ENCODE results near the gene PIRT. TPM values are rescaled to one million over a fixed set of nuclear protein-coding genes. Genes with fewer than 3 reads are reported as not detected.

The PIRT gene
- total RNA-seq, 4 donors from 2014 or later = not detected

DNA sequence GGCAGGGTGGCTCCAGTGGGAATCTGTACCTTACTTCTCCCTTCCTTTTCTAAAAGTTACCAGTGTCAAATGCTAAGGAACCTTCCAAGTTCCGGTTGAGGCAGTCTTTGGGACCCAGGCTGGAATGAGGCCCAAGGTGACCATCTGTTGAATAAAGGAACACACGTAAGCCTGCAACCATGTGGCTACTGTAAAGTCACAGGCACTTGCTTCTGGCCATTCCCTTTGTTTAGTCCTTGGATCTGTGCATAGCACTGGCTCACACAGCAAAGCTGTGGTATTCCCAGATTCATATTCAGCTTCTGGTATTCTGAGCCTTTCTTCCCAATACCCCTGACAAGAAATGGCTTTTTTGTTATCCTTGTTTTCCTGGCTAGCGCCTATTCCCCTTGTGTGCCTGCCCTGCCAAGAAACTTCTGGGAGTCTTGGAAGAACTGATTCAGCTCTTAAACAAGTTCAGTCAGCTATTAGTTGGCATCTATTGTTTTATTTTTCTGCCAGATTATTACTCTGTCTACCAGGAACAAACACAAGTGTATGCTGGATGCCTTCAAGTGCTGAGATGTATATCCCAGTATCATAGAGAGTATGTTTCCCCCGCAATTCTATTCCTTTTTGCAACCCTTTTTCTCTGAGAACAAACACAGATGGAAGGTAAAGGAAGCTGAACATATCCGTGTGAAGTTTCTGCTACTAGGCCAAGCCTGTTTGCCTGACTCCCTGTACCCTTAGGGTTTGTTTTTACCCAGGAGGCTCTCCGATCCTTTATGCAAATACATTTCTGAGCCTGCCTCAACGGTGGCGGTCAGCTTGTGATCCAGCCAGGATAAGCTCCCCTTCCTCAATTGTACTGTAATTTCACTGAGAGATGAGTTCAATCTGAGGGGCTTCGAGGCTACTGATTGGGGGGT, 47.1 kb downstream of the PIRT start:
- peaks cover 0 to 17% of the 10 kb centered on the region in 2 donors for H3K4me1 ChIP-seq
- H3K27me3 ChIP-seq = no peaks in the 10 kb centered on the region
- no peak for DNase-seq
- no peak overlapping the region for H3K4me3 ChIP-seq (replicated peaks in 1 of 3)
- 74 to 78% methylated on average over 9 of the region's 9 CpGs for WGBS, 2 donors
- no peak overlapping the region for H3K27ac ChIP-seq
- H3K36me3 ChIP-seq = no peaks in the 10 kb centered on the region
- TF ChIP-seq, protein P1, sequence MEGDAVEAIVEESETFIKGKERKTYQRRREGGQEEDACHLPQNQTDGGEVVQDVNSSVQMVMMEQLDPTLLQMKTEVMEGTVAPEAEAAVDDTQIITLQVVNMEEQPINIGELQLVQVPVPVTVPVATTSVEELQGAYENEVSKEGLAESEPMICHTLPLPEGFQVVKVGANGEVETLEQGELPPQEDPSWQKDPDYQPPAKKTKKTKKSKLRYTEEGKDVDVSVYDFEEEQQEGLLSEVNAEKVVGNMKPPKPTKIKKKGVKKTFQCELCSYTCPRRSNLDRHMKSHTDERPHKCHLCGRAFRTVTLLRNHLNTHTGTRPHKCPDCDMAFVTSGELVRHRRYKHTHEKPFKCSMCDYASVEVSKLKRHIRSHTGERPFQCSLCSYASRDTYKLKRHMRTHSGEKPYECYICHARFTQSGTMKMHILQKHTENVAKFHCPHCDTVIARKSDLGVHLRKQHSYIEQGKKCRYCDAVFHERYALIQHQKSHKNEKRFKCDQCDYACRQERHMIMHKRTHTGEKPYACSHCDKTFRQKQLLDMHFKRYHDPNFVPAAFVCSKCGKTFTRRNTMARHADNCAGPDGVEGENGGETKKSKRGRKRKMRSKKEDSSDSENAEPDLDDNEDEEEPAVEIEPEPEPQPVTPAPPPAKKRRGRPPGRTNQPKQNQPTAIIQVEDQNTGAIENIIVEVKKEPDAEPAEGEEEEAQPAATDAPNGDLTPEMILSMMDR (IDR thresholded peaks at IDR 0.05) = no peak
- TF ChIP-seq POLR2A (IDR thresholded peaks at IDR 0.05) = no peak
- intact Hi-C loops (cut with DNase I) = no loop called here
- H3K9me3 ChIP-seq = no peaks in the 10 kb centered on the region

DNA sequence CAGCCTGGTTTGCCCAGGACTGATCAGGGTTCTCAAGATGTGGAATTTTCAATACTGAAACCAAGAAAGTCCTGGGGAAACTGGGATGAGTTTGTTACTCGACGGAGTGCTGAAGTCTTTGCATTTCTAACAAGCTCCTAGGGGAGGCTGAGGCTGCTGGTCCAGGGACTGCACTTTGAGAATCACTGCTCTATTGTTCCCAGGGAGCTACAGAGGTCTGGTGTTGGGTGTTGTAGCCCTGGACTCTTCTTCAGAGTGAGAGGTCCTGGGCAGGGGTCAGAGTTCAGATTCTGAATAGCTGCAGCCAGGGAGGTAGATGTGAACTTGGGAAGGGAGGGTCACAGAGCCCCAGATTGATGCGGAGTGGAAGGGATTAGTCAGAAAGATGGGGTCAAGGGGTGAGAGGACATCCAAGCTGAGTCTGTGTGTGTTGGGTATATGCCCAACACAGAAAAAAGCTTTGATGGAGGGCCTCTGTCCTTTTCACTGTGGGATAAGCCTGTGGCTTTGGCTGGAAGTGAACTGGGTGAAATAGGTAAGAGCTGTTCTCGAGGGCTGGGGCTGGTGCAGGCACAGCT, 48.1 kb downstream of the PIRT start:
- intact Hi-C loops (cut with DNase I) = no loop called here
- 76 to 83% methylated on average over 4 of the region's 4 CpGs for whole genome bisulfite sequencing, 2 donors
- Histone ChIP-seq H3K27ac (no peak overlapping the region), H3K9me3 (no peaks in the 10 kb centered on the region), H3K4me1 (peaks cover 0 to 17% of the 10 kb centered on the region in 2 donors), H3K27me3 (no peaks in the 10 kb centered on the region), H3K36me3 (no peaks in the 10 kb centered on the region), H3K4me3 (replicated peaks in 1 of 3) (no peak overlapping the region)
- DNase-seq = no peak
- TF ChIP-seq POLR2A (IDR thresholded peaks at IDR 0.05) = no peak
- TF ChIP-seq, protein P1 (IDR thresholded peaks at IDR 0.05) = no peak

DNA sequence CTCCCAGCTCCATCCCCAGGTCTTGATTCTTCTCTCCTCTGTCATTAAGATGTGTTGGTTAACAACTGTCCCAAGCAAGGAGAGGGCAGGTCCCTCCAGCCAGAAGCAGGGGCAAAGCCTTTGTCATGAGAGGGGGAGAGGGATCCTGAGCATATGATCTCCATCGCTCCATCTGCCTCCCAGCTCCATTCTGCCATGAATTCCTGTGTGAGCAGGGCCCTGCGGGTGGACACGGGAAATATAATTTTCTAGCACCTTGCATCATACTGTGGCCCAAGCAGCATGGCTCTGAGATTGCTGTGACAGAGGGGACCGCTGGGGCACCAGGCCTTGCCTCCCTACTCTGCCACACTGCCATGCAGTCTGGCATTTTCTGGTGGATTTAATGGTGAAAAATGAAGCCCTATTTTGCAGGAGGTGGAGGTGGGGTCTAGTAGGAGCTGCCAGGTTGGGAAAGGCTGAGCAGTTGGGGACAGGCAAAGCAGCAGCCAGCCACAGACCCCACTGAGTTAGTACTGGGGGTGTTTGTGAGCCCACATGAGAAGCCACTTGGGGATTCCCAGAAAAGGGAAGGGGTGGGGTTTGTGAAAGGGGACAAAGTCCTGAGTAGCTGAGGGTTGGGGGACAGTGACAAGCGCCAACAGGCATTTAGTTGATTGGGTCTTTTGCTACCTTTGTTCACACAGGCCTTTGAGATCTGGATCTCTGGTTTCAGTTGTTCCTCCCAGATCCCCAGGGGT, 50.4 kb downstream of the PIRT start:
- Histone ChIP-seq H3K27me3 (no peaks in the 10 kb centered on the region), H3K4me3 (replicated peaks in 1 of 3) (no peak overlapping the region), H3K36me3 (no peaks in the 10 kb centered on the region), H3K27ac (no peak overlapping the region), H3K9me3 (no peaks in the 10 kb centered on the region), H3K4me1 (peaks cover 0 to 10% of the 10 kb centered on the region in 2 donors)
- intact Hi-C loops (cut with DNase I) = no loop called here
- TF ChIP-seq POLR2A (IDR thresholded peaks at IDR 0.05) = no peak
- TF ChIP-seq, protein P1 (IDR thresholded peaks at IDR 0.05) = no peak
- no peak for DNase-seq
- WGBS, 2 donors = 93% methylated on average over 5 of the region's 5 CpGs

DNA sequence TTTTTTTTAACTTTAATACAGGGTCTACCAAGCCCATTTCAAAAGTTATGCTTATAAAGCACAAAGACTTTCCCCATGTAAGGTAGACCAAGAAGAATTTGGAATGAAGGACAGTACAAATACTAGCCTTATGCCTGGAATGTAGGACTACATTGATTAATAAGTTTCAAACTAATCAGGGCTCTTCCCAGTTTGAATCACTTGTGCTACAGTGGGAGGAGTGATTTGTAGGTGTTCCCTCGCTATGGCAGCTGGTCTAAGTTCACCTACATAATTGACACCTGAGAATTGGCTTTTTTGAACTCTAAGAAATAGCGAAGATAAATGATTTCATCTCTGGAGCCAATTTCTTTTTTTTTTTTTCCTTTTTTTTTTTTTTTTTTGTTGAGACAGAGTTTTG, 52.6 kb downstream of the PIRT start:
- no peak for DNase-seq
- WGBS, 2 donors = 96 to 98% methylated on average over 2 of the region's 2 CpGs
- Histone ChIP-seq H3K36me3 (no peaks in the 10 kb centered on the region), H3K4me3 (replicated peaks in 1 of 3) (no peak overlapping the region), H3K4me1 (peaks cover 0 to 8% of the 10 kb centered on the region in 2 donors), H3K27ac (no peak overlapping the region), H3K9me3 (no peaks in the 10 kb centered on the region), H3K27me3 (no peaks in the 10 kb centered on the region)
- TF ChIP-seq, protein P1 (IDR thresholded peaks at IDR 0.05) = no peak
- TF ChIP-seq POLR2A (IDR thresholded peaks at IDR 0.05) = no peak
- intact Hi-C loops (cut with DNase I) = no loop called here

Data from thyroid gland (tissue), 4 donors.